Esophagus (tissue), 2 donors: ENCODE results near the gene P3H2. TPM values are rescaled to one million over a fixed set of nuclear protein-coding genes. Genes with fewer than 3 reads are reported as not detected.
"Not testable (repeated sequence)": the region's sequence is repeated elsewhere in the genome, so short reads cannot be mapped to it uniquely, and the experiment has no call there.

Experiments
- H3K27ac ChIP-seq, 2 donors: one replicate each; pipeline ENCODE4 v1.5.1; 2013; ENCODE audit warnings: low read depth in 2 of 2, mild to moderate bottlenecking in 2 of 2, inconsistent platforms in 1 of 2, low read length in 1 of 2, moderate library complexity in 1 of 2
- H3K27me3 ChIP-seq, 2 donors: one replicate each; pipeline ENCODE4 v1.6.1; 2013; ENCODE audit warnings: low read length in 2 of 2, control low read depth in 1 of 2, mild to moderate bottlenecking in 1 of 2; ENCODE audit not compliant: insufficient read depth in 2 of 2, control insufficient read depth in 1 of 2
- H3K36me3 ChIP-seq, 2 donors: one replicate each; pipeline ENCODE4 v1.6.1; 2013; ENCODE audit warnings: low read length in 1 of 2; ENCODE audit not compliant: control insufficient read depth in 2 of 2, insufficient read depth in 2 of 2
- H3K4me1 ChIP-seq, 2 donors: one replicate each; pipeline ENCODE4 v1.6.1; 2013; ENCODE audit warnings: low read length in 1 of 2; ENCODE audit not compliant: control insufficient read depth in 2 of 2, insufficient read depth in 2 of 2
- H3K4me3 ChIP-seq, 2 donors: one replicate each; pipeline ENCODE4 v1.5.1; 2013; ENCODE audit warnings: low read length in 2 of 2, mild to moderate bottlenecking in 2 of 2, low read depth in 1 of 2, moderate library complexity in 1 of 2
- H3K9me3 ChIP-seq, 2 donors: one replicate each; pipeline ENCODE4 v1.6.1; 2013; ENCODE audit warnings: mild to moderate bottlenecking in 2 of 2, low read depth in 1 of 2, low read length in 1 of 2, moderate library complexity in 1 of 2; ENCODE audit not compliant: control insufficient read depth in 2 of 2, insufficient read depth in 1 of 2
- WGBS, 2 donors: extraction: QIAGEN DNeasy Blood & Tissue Kit; methylation state at CpG; one replicate each; pipeline ENCODE4 v1.1.7; 2013; 5-methylcytosine and 5-hydroxymethylcytosine counted together
- polyA plus RNA-seq, 2 donors: library from polyadenylated mRNA; stranded (reverse); fragments of 200-250 nt; gene quantifications; one replicate each; pipeline ENCODE4 v1.2.3, GENCODE V29; 2013
- donor health status: healthy with polysubstance abuse.
- donor health status: Bipolar disorder and iron deficiency.

P3H2 gene
- polyA plus RNA-seq, 2 donors: 4.9 to 9.8 TPM

GRCh38 chr3:190096345-190096744, 24.4 kb downstream of the P3H2 start:
- Histone ChIP-seq H3K27ac (no peak overlapping the region), H3K4me1 (no peaks in the 10 kb centered on the region), H3K36me3 (no peaks in the 10 kb centered on the region), H3K4me3 (no peak overlapping the region), H3K27me3 (no peaks in the 10 kb centered on the region), H3K9me3 (no peaks in the 10 kb centered on the region)
- 88 to 91% methylated on average over 4 of the region's 4 CpGs for WGBS, 2 donors

GRCh38 chr3:190094160-190094718, 26.5 kb downstream of the P3H2 start:
- H3K4me3 ChIP-seq: no peak overlapping the region
- no peaks in the 10 kb centered on the region for H3K36me3 ChIP-seq
- 26 to 40% methylated on average over 1 of the region's 1 CpG for WGBS, 2 donors
- no peaks in the 10 kb centered on the region for H3K9me3 ChIP-seq
- H3K27me3 ChIP-seq: no peaks in the 10 kb centered on the region
- H3K4me1 ChIP-seq: no peaks in the 10 kb centered on the region
- H3K27ac ChIP-seq: no peak overlapping the region

- Histone ChIP-seq H3K36me3 (no peaks in the 10 kb centered on the region), H3K9me3 (no peaks in the 10 kb centered on the region), H3K27me3 (no peaks in the 10 kb centered on the region), H3K4me3 (no peak overlapping the region), H3K4me1 (no peaks in the 10 kb centered on the region), H3K27ac (no peak overlapping the region)
- WGBS, 2 donors: 23 to 30% methylated on average over 2 of the region's 2 CpGs
Measured at GRCh38 chr3:190092250-190092649, 28.4 kb downstream of the P3H2 start.

- Histone ChIP-seq H3K4me3 (no peak overlapping the region), H3K36me3 (no peaks in the 10 kb centered on the region), H3K4me1 (no peaks in the 10 kb centered on the region), H3K9me3 (no peaks in the 10 kb centered on the region), H3K27me3 (no peaks in the 10 kb centered on the region), H3K27ac (no peak overlapping the region)
- 63 to 80% methylated on average over 4 of the region's 4 CpGs for WGBS, 2 donors
Measured at GRCh38 chr3:190089711-190090110, 31.0 kb downstream of the P3H2 start.

- no peaks in the 10 kb centered on the region for H3K9me3 ChIP-seq
- H3K4me1 ChIP-seq: no peaks in the 10 kb centered on the region
- no peak overlapping the region for H3K27ac ChIP-seq
- no peaks in the 10 kb centered on the region for H3K36me3 ChIP-seq
- 87 to 93% methylated on average over 9 of the region's 9 CpGs for WGBS, 2 donors
- H3K27me3 ChIP-seq: no peaks in the 10 kb centered on the region
- H3K4me3 ChIP-seq: no peak overlapping the region
Measured at GRCh38 chr3:190088890-190089289, 31.8 kb downstream of the P3H2 start.

GRCh38 chr3:190086191-190086590, 34.5 kb downstream of the P3H2 start:
- Histone ChIP-seq H3K27ac (no peak overlapping the region), H3K4me1 (no peaks in the 10 kb centered on the region), H3K4me3 (no peak overlapping the region), H3K27me3 (no peaks in the 10 kb centered on the region), H3K9me3 (no peaks in the 10 kb centered on the region), H3K36me3 (no peaks in the 10 kb centered on the region)
- WGBS, 2 donors: 77 to 87% methylated on average over 2 of the region's 2 CpGs

GRCh38 chr3:190084983-190085382, 35.7 kb downstream of the P3H2 start:
- Histone ChIP-seq H3K36me3 (no peaks in the 10 kb centered on the region), H3K27ac (no peak overlapping the region), H3K4me3 (no peak overlapping the region), H3K9me3 (no peaks in the 10 kb centered on the region), H3K4me1 (no peaks in the 10 kb centered on the region), H3K27me3 (no peaks in the 10 kb centered on the region)
- WGBS, 2 donors: 69 to 90% methylated on average over 3 of the region's 3 CpGs

- WGBS, 2 donors: 80 to 84% methylated on average over 3 of the region's 3 CpGs
- Histone ChIP-seq H3K27me3 (no peaks in the 10 kb centered on the region), H3K4me1 (no peaks in the 10 kb centered on the region), H3K4me3 (no peak overlapping the region), H3K9me3 (no peaks in the 10 kb centered on the region), H3K36me3 (no peaks in the 10 kb centered on the region), H3K27ac (no peak overlapping the region)
Measured at GRCh38 chr3:190083635-190084034, 37.1 kb downstream of the P3H2 start.

- H3K9me3 ChIP-seq: no peaks in the 10 kb centered on the region
- H3K27ac ChIP-seq: no peak overlapping the region
- H3K27me3 ChIP-seq: no peaks in the 10 kb centered on the region
- no peaks in the 10 kb centered on the region for H3K36me3 ChIP-seq
- H3K4me1 ChIP-seq: no peaks in the 10 kb centered on the region
- 84 to 88% methylated on average over 2 of the region's 2 CpGs for WGBS, 2 donors
- H3K4me3 ChIP-seq: no peak overlapping the region
Measured at GRCh38 chr3:190081389-190081788, 39.3 kb downstream of the P3H2 start.

- not testable (repeated sequence) for H3K27me3 ChIP-seq, H3K27ac ChIP-seq, H3K36me3 ChIP-seq, H3K9me3 ChIP-seq, H3K4me3 ChIP-seq, H3K4me1 ChIP-seq
- WGBS, 2 donors: 97 to 98% methylated on average over 2 of the region's 2 CpGs
Measured at GRCh38 chr3:190079173-190079572, 41.5 kb downstream of the P3H2 start.
